ENCODE data around the gene CDKN2B-AS1. TPM values are rescaled to one million over a fixed set of nuclear protein-coding genes. Genes with fewer than 3 reads are reported as not detected.

Gene CDKN2B-AS1
- total RNA-seq, 1 donor from 2014 or later, result 4.2 TPM

GRCh38 chr9:22067196-22067595 is 72.6 kb downstream of the CDKN2B-AS1 start:
- intact Hi-C loops (cut with micrococcal nuclease), result loop anchor here (5.0 kb wide), 2 partner anchors 35 to 45 kb away; no protein-coding TSS in a partner anchor

GRCh38 chr9:22068369-22068768 is 73.8 kb downstream of the CDKN2B-AS1 start:
- intact Hi-C loops (cut with micrococcal nuclease), result loop anchor here (5.0 kb wide), 2 partner anchors 34 to 46 kb away; no protein-coding TSS in a partner anchor

- intact Hi-C loops (cut with micrococcal nuclease), result loop anchor here (1.0 to 2.0 kb wide), 3 partner anchors 8 to 78 kb away; no protein-coding TSS in a partner anchor
These were observed 78.8 kb downstream of the CDKN2B-AS1 start for GRCh38 chr9:22073349-22073748.

- intact Hi-C loops (cut with micrococcal nuclease), result loop anchor here (2.0 to 5.0 kb wide), 6 partner anchors 13 to 71 kb away; partner anchors contain the start of gene CDKN2B
These were observed 83.5 kb downstream of the CDKN2B-AS1 start for GRCh38 chr9:22078081-22078480.

GRCh38 chr9:22079873-22080341 is 85.3 kb downstream of the CDKN2B-AS1 start:
- intact Hi-C loops (cut with micrococcal nuclease), result loop anchor here (1.0 to 5.0 kb wide), 7 partner anchors 15 to 160 kb away; partner anchors contain the start of gene CDKN2B

GRCh38 chr9:22084336-22085035 is 89.9 kb downstream of the CDKN2B-AS1 start:
- intact Hi-C loops (cut with micrococcal nuclease), result no loop called here

GRCh38 chr9:22088053-22088716 is 93.6 kb downstream of the CDKN2B-AS1 start:
- intact Hi-C loops (cut with micrococcal nuclease), result no loop called here

- intact Hi-C loops (cut with micrococcal nuclease), result no loop called here
These were observed 94.1 kb downstream of the CDKN2B-AS1 start for GRCh38 chr9:22088717-22089061.

GRCh38 chr9:22097707-22098106 is 103.1 kb downstream of the CDKN2B-AS1 start:
- intact Hi-C loops (cut with micrococcal nuclease), result loop anchor here (2.0 kb wide), 1 partner anchor 19 kb away; no protein-coding TSS in a partner anchor

- intact Hi-C loops (cut with micrococcal nuclease), result no loop called here
These were observed 104.2 kb downstream of the CDKN2B-AS1 start for GRCh38 chr9:22098643-22099332.

- intact Hi-C loops (cut with micrococcal nuclease), result loop anchor here (5.0 kb wide), 3 partner anchors 33 to 288 kb away; no protein-coding TSS in a partner anchor
These were observed 106.0 kb downstream of the CDKN2B-AS1 start for GRCh38 chr9:22100626-22101025.

GRCh38 chr9:22102146-22103053 is 107.8 kb downstream of the CDKN2B-AS1 start:
- intact Hi-C loops (cut with micrococcal nuclease), result loop anchor here (5.0 kb wide), 3 partner anchors 35 to 290 kb away; no protein-coding TSS in a partner anchor

GRCh38 chr9:22103685-22104575 is 109.3 kb downstream of the CDKN2B-AS1 start:
- intact Hi-C loops (cut with micrococcal nuclease), result loop anchor here (2.0 to 5.0 kb wide), 4 partner anchors 25 to 292 kb away; no protein-coding TSS in a partner anchor

- intact Hi-C loops (cut with micrococcal nuclease), result loop anchor here (2.0 to 5.0 kb wide), 2 partner anchors 26 to 128 kb away; no protein-coding TSS in a partner anchor
These were observed 110.6 kb downstream of the CDKN2B-AS1 start for GRCh38 chr9:22105005-22105722.

GRCh38 chr9:22107202-22108045 is 112.8 kb downstream of the CDKN2B-AS1 start:
- intact Hi-C loops (cut with micrococcal nuclease), result loop anchor here (5.0 kb wide), 1 partner anchor 130 kb away; no protein-coding TSS in a partner anchor

- intact Hi-C loops (cut with micrococcal nuclease), result loop anchor here (5.0 kb wide), 1 partner anchor 131 kb away; no protein-coding TSS in a partner anchor
These were observed 114.2 kb downstream of the CDKN2B-AS1 start for GRCh38 chr9:22108581-22109370.

Measured in T-helper 2 cell treated with Interferon-gamma antibody and Interleukin-4, amounts not matched to agents 100 ng/mL and 5 ng/mL, for 36 hours (primary cell).